ENCODE data around the gene ACTBL2. TPM values are rescaled to one million over a fixed set of nuclear protein-coding genes. Genes with fewer than 3 reads are reported as not detected.
A peak's percentile ranks its signal among the peaks of the same experiment; 100 is the strongest.

The ACTBL2 gene
- total RNA-seq (under 0.01 TPM in 1 of 2 replicates, not detected in the other), polyA plus RNA-seq (0.03 and 0.11 TPM in 2 replicates), polyA minus RNA-seq (ENCODE audit: low replicate concordance) (not detected in 2 replicates)
- polyA plus RNA-seq (2012) = 0.07 TPM in 1 of 2 replicates, not detected in the other

DNA sequence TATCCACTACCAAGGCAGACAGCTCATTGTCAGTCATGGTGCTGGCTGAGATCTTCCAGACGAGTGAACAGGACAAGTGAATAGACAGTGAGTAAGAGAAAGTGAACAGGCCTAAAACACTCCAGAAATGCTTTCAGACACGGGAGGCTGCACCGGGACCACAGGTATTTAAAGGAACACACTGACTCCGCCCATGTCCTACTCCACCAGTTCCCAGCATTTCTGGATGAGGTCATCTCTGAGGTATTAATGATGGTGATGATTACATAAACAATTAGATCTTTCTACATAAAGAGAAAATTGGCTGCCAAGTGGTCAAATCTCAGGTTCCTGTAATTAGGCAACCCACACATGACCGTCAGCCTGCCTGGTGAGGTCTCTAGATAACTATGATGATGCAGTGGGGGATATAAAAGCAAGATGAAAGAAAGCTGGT is at the start of gene ACTBL2:
Gene ACTBL2 (minus strand): TSS at position 141 of the 436 bp plus-strand sequence. CDS start 104 bp downstream, at position 37.
- H3K27ac ChIP-seq (ENCODE audit: insufficient read depth, low read length) = no peak within 1 kb of the TSS
- H2AFZ ChIP-seq (ENCODE audit: low read length) = no peak within 1 kb of the TSS
- no peaks in the 10 kb centered on the region for H3K36me3 ChIP-seq (ENCODE audit: control insufficient read depth, insufficient read depth, low read length)
- no peaks in the 10 kb centered on the region for H3K27me3 ChIP-seq (ENCODE audit: control insufficient read depth, insufficient read depth, low read length)
- H3K4me3 ChIP-seq (replicated peaks in 1 of 4; ENCODE audit: control extremely low read depth in 1 of 4, insufficient read depth in 1 of 4, low read depth in 3 of 4, low read length in 4 of 4) = no peak within 1 kb of the TSS
- TF ChIP-seq, protein P1, sequence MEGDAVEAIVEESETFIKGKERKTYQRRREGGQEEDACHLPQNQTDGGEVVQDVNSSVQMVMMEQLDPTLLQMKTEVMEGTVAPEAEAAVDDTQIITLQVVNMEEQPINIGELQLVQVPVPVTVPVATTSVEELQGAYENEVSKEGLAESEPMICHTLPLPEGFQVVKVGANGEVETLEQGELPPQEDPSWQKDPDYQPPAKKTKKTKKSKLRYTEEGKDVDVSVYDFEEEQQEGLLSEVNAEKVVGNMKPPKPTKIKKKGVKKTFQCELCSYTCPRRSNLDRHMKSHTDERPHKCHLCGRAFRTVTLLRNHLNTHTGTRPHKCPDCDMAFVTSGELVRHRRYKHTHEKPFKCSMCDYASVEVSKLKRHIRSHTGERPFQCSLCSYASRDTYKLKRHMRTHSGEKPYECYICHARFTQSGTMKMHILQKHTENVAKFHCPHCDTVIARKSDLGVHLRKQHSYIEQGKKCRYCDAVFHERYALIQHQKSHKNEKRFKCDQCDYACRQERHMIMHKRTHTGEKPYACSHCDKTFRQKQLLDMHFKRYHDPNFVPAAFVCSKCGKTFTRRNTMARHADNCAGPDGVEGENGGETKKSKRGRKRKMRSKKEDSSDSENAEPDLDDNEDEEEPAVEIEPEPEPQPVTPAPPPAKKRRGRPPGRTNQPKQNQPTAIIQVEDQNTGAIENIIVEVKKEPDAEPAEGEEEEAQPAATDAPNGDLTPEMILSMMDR (conservative IDR thresholded peaks at IDR 0.05 in 1 of 2, IDR thresholded peaks at IDR 0.05 in 1 of 2; ENCODE audit: low read depth in 1 of 2, low read length in 2 of 2) = no peak
- TF ChIP-seq EZH2 (IDR thresholded peaks at IDR 0.05; ENCODE audit: low read length, missing control alignments) = no peak
- no peaks in the 10 kb centered on the region for H3K9me3 ChIP-seq (ENCODE audit: control insufficient read depth, insufficient read depth, low read depth, low read length)
- peak; percentile 61 to 94 for DNase-seq (ENCODE audit: low read depth in 2 of 2)
- H3K4me1 ChIP-seq (ENCODE audit: control insufficient read depth, extremely low read depth, insufficient read depth, low read length) = peaks cover 4% of the 10 kb centered on the region
- H3K79me2 ChIP-seq (ENCODE audit: control insufficient read depth, insufficient read depth, low read length) = no peaks in the 10 kb centered on the region
- H3K4me2 ChIP-seq (ENCODE audit: extremely low read depth, insufficient read depth, low read length) = no peak within 1 kb of the TSS
- no peaks in the 10 kb centered on the region for H4K20me1 ChIP-seq (ENCODE audit: control insufficient read depth, extremely low read depth, insufficient read depth, low read length)
- no peak within 1 kb of the TSS for H3K9ac ChIP-seq (ENCODE audit: insufficient read depth, low read length)

DNA sequence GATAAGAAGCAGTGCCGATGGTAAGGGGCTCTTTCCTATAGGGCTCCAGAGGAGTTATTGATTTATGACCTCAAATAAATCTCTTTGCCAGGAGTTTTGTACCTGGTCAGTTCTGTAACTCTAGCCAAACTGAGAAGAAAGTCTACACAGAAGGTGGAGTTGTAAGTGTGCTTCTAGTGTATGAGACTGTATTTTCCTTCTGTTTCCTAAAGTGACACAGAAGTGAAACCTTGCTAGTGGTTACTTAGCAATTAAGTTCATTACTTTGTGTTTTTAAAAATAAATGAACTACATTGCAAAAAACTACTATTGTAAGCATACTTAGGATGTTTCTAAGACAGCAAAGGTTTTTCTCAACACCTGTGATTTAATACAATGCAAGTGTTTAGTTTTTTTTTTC is 48.7 kb upstream of the ACTBL2 start:
- Histone ChIP-seq H3K4me2 (ENCODE audit: extremely low read depth, insufficient read depth, low read length) (no peak overlapping the region), H4K20me1 (ENCODE audit: control insufficient read depth, extremely low read depth, insufficient read depth, low read length) (no peaks in the 10 kb centered on the region), H3K9me3 (ENCODE audit: control insufficient read depth, insufficient read depth, low read depth, low read length) (no peaks in the 10 kb centered on the region), H3K27me3 (ENCODE audit: control insufficient read depth, insufficient read depth, low read length) (no peaks in the 10 kb centered on the region), H3K79me2 (ENCODE audit: control insufficient read depth, insufficient read depth, low read length) (no peaks in the 10 kb centered on the region), H3K9ac (ENCODE audit: insufficient read depth, low read length) (no peak overlapping the region), H2AFZ (ENCODE audit: low read length) (no peak overlapping the region), H3K4me1 (ENCODE audit: control insufficient read depth, extremely low read depth, insufficient read depth, low read length) (no peaks in the 10 kb centered on the region), H3K27ac (ENCODE audit: insufficient read depth, low read length) (no peak overlapping the region), H3K36me3 (ENCODE audit: control insufficient read depth, insufficient read depth, low read length) (no peaks in the 10 kb centered on the region), H3K4me3 (replicated peaks in 1 of 4; ENCODE audit: control extremely low read depth in 1 of 4, insufficient read depth in 1 of 4, low read depth in 3 of 4, low read length in 4 of 4) (no peak overlapping the region)
- DNase-seq (ENCODE audit: low read depth in 2 of 2) = no peak
- TF ChIP-seq, protein P1 (conservative IDR thresholded peaks at IDR 0.05 in 1 of 2, IDR thresholded peaks at IDR 0.05 in 1 of 2; ENCODE audit: low read depth in 1 of 2, low read length in 2 of 2) = no peak
- no peak for TF ChIP-seq EZH2 (IDR thresholded peaks at IDR 0.05; ENCODE audit: low read length, missing control alignments)

DNA sequence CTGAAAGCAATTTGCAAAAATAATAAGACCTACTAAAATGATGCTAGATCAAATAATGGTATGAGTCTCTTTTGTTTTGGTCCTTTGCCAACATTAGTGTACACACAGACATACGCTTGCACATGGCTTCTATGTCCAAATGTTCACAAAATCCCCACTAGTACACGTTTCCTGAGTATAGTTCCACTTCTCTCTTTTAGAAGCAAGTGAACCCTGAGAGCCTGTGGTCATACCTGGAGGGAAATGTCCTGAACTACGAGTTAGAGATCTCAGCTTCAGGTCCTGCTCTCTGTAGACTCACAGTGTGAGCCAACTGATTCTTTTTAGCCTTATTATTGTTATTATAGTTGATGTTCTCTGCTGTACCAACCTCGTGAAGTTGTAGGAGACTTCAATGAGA is 47.3 kb upstream of the ACTBL2 start:
- Histone ChIP-seq H3K9me3 (ENCODE audit: control insufficient read depth, insufficient read depth, low read depth, low read length) (no peaks in the 10 kb centered on the region), H2AFZ (ENCODE audit: low read length) (no peak overlapping the region), H3K9ac (ENCODE audit: insufficient read depth, low read length) (no peak overlapping the region), H3K27ac (ENCODE audit: insufficient read depth, low read length) (no peak overlapping the region), H3K79me2 (ENCODE audit: control insufficient read depth, insufficient read depth, low read length) (no peaks in the 10 kb centered on the region), H3K4me3 (replicated peaks in 1 of 4; ENCODE audit: control extremely low read depth in 1 of 4, insufficient read depth in 1 of 4, low read depth in 3 of 4, low read length in 4 of 4) (no peak overlapping the region), H4K20me1 (ENCODE audit: control insufficient read depth, extremely low read depth, insufficient read depth, low read length) (no peaks in the 10 kb centered on the region), H3K27me3 (ENCODE audit: control insufficient read depth, insufficient read depth, low read length) (no peaks in the 10 kb centered on the region), H3K4me1 (ENCODE audit: control insufficient read depth, extremely low read depth, insufficient read depth, low read length) (no peaks in the 10 kb centered on the region), H3K4me2 (ENCODE audit: extremely low read depth, insufficient read depth, low read length) (no peak overlapping the region), H3K36me3 (ENCODE audit: control insufficient read depth, insufficient read depth, low read length) (no peaks in the 10 kb centered on the region)
- TF ChIP-seq EZH2 (IDR thresholded peaks at IDR 0.05; ENCODE audit: low read length, missing control alignments) = no peak
- TF ChIP-seq, protein P1 (conservative IDR thresholded peaks at IDR 0.05 in 1 of 2, IDR thresholded peaks at IDR 0.05 in 1 of 2; ENCODE audit: low read depth in 1 of 2, low read length in 2 of 2) = no peak
- DNase-seq (ENCODE audit: low read depth in 2 of 2) = no peak

Data from fibroblast of lung (primary cell).